HepG2 (cell line): Measurements from ENCODE around the gene ATP10D. TPM values are rescaled to one million over a fixed set of nuclear protein-coding genes. Genes with fewer than 3 reads are reported as not detected.

ENCODE experiments used
- ARHGAP35 ChIP-seq: sonication (generic); formaldehyde crosslinking; IDR thresholded peaks from 2 replicates; pipeline ENCODE4 v1.9.0; 2022; ENCODE audit warnings: mild to moderate bottlenecking, inconsistent platforms, moderate library complexity, missing genetic modification reagents, borderline replicate concordance
- CCDC6 ChIP-seq: sonication (generic); formaldehyde crosslinking; IDR thresholded peaks from 2 replicates; pipeline ENCODE4 v1.8.1; 2022; ENCODE audit warnings: mild to moderate bottlenecking, missing genetic modification reagents, moderate library complexity
- EZH2 ChIP-seq: conservative IDR thresholded peaks from 2 replicates; pipeline ENCODE4 v1.6.1; 2012; ENCODE audit warnings: mild to moderate bottlenecking, low read depth, low read length, moderate library complexity
- ISL2 ChIP-seq: sonication (generic); formaldehyde crosslinking; IDR thresholded peaks from 2 replicates; pipeline ENCODE4 v1.5.0; 2020; ENCODE audit warnings: missing genetic modification reagents
- MAFK ChIP-seq, 2 experiments: IDR thresholded peaks in 1 of 2; conservative IDR thresholded peaks in 1 of 2; 2 replicates each; pipeline ENCODE4 v1.6.1; 2011; ENCODE audit warnings: improper control_type of control experiment in 2 of 2, low read length in 2 of 2
- NFE2L1 ChIP-seq: sonication (generic); formaldehyde crosslinking; IDR thresholded peaks from 2 replicates; pipeline ENCODE4 v1.4.0; 2020; ENCODE audit warnings: missing genetic modification reagents, mild to moderate bottlenecking, borderline replicate concordance
- PHF5A ChIP-seq: IDR thresholded peaks from one replicate; pipeline ENCODE4 v1.6.1; 2018; ENCODE audit warnings: low read depth, missing genetic modification reagents; ENCODE audit not compliant: unreplicated experiment
- POGZ ChIP-seq: sonication (generic); formaldehyde crosslinking; IDR thresholded peaks from 2 replicates; pipeline ENCODE4 v1.4.0; 2020; ENCODE audit warnings: mild to moderate bottlenecking, missing genetic modification reagents
- POLR2AphosphoS5 ChIP-seq: IDR thresholded peaks from 2 replicates; pipeline ENCODE4 v1.6.1; 2012; ENCODE audit warnings: low read depth, low read length
- RARG ChIP-seq: sonication (generic); formaldehyde crosslinking; IDR thresholded peaks from 2 replicates; pipeline ENCODE4 v1.4.0; 2020; ENCODE audit warnings: low read depth, mild to moderate bottlenecking, missing genetic modification reagents
- SOX13 ChIP-seq, 3 experiments: fragments of 450-650 bp in 1 of 3; sonication (generic) in 1 of 3; formaldehyde crosslinking in 1 of 3; IDR thresholded peaks in 2 of 3; conservative IDR thresholded peaks in 1 of 3; 2 replicates each; pipeline versions ENCODE4 v1.5.0 to v1.6.1; 2016 to 2020; ENCODE audit warnings: antibody characterized with exemption in 1 of 3, mild to moderate bottlenecking in 1 of 3, missing compliant biosample characterization in 1 of 3, missing genetic modification reagents in 1 of 3, moderate library complexity in 1 of 3
- STAG1 ChIP-seq: sonication (generic); formaldehyde crosslinking; IDR thresholded peaks from 2 replicates; pipeline ENCODE4 v1.4.0; 2020; ENCODE audit warnings: missing genetic modification reagents
- ZBTB25 ChIP-seq: IDR thresholded peaks from 2 replicates; pipeline ENCODE4 v1.6.1; 2018; ENCODE audit warnings: missing genetic modification reagents
- ZNF75D ChIP-seq: sonication (generic); formaldehyde crosslinking; IDR thresholded peaks from 2 replicates; pipeline ENCODE4 v1.8.1; 2023; ENCODE audit warnings: missing genetic modification reagents, mild to moderate bottlenecking, borderline replicate concordance
- ZNF883 ChIP-seq: sonication (generic); formaldehyde crosslinking; IDR thresholded peaks from 2 replicates; pipeline ENCODE4 v1.5.1; 2020; ENCODE audit warnings: mild to moderate bottlenecking, missing genetic modification reagents; ENCODE audit errors: not compliant biosample characterization
- polyA plus RNA-seq, 8 experiments: library from polyadenylated mRNA; depleted of rRNA in 3 of 8; stranded (reverse) in 7 of 8; unstranded in 1 of 8; fragments of >200 nt; fragmentation: Illumina TruSeq in 4 of 8; extraction: Trizol in 4 of 8; gene quantifications; 2 replicates each; pipeline versions ENCODE4 v1.2.1 to v1.2.3, GENCODE V29; 2011 to 2016; ENCODE audit warnings: low read depth in 4 of 8, missing spikeins in 1 of 8, mixed read lengths in 1 of 8; ENCODE audit not compliant: insufficient read depth in 1 of 8
- total RNA-seq, 5 experiments: library from RNA; depleted of rRNA; stranded (reverse); fragments of >200 nt; fragmentation: Illumina TruSeq; extraction: Trizol; gene quantifications; 2 replicates each; pipeline ENCODE4 v1.2.3, GENCODE V29; 2016; ENCODE audit warnings: low read depth in 1 of 5
- TF ChIP-seq, protein P1 (sequence below): sonication (generic); formaldehyde crosslinking; IDR thresholded peaks from 2 replicates; pipeline ENCODE4 v1.8.0; 2022; ENCODE audit warnings: mild to moderate bottlenecking, missing genetic modification reagents, moderate library complexity
- TF ChIP-seq, protein P2 (sequence below): sonication (generic); formaldehyde crosslinking; IDR thresholded peaks from 2 replicates; pipeline ENCODE4 v1.4.0; 2020; ENCODE audit warnings: missing genetic modification reagents, borderline replicate concordance
- TF ChIP-seq, protein P3 (sequence below): sonication (generic); formaldehyde crosslinking; IDR thresholded peaks from 2 replicates; pipeline ENCODE4 v1.5.1; 2020; ENCODE audit warnings: mild to moderate bottlenecking, missing genetic modification reagents, borderline replicate concordance

ATP10D gene
- total and polyA plus RNA-seq, 2 of the 13 experiments (the other 11 are each of a cell fraction or from before 2014, with no cell fraction given): 2.2 to 9.8 TPM

DNA sequence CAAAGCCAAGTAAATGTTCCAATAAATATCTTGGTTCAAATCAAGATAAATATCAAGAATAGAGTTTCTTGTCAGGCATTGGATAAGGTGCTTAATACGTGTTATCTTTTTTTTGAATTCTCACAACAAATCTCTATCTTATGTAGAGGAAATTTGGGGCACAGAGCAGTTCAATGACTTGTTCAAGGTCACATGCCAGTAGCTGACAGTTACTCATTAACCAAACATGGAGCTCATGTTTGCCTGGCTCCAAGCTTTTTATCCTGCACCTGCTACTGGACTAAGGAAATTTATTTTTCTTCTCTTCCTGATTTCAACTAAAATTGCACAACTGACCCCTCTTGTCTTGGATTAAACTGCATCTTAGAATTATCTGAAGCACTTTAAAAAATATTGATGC is 76.3 kb downstream of the ATP10D start (continued):
- no peak for TF ChIP-seq ZBTB25 (CRISPR knock-in tag)
- peak; percentile 33; the same call in 1 of the 2 replicates for TF ChIP-seq POGZ (CRISPR knock-in tag)
- no peak for TF ChIP-seq SOX13 (IDR thresholded peaks at IDR 0.05)
- TF ChIP-seq SOX13 (CRISPR knock-in tag; conservative IDR thresholded peaks at IDR 0.05 in 1 of 2, IDR thresholded peaks at IDR 0.05 in 1 of 2): peak in 1 of 2 experiments; percentile 40; a peak in 1 of 4 replicates
- TF ChIP-seq CCDC6 (CRISPR knock-in tag): no peak
- TF ChIP-seq POLR2AphosphoS5: no peak
- TF ChIP-seq, protein P1, sequence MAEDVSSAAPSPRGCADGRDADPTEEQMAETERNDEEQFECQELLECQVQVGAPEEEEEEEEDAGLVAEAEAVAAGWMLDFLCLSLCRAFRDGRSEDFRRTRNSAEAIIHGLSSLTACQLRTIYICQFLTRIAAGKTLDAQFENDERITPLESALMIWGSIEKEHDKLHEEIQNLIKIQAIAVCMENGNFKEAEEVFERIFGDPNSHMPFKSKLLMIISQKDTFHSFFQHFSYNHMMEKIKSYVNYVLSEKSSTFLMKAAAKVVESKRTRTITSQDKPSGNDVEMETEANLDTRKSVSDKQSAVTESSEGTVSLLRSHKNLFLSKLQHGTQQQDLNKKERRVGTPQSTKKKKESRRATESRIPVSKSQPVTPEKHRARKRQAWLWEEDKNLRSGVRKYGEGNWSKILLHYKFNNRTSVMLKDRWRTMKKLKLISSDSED (CRISPR knock-in tag): no peak
- TF ChIP-seq NFE2L1: no peak
- TF ChIP-seq MAFK (conservative IDR thresholded peaks at IDR 0.05 in 1 of 2, IDR thresholded peaks at IDR 0.05 in 1 of 2; ENCODE audit: low read length in 2 of 2): no peak
- TF ChIP-seq RARG (CRISPR knock-in tag): no peak
- TF ChIP-seq ARHGAP35 (CRISPR knock-in tag): no peak
- TF ChIP-seq, protein P2, sequence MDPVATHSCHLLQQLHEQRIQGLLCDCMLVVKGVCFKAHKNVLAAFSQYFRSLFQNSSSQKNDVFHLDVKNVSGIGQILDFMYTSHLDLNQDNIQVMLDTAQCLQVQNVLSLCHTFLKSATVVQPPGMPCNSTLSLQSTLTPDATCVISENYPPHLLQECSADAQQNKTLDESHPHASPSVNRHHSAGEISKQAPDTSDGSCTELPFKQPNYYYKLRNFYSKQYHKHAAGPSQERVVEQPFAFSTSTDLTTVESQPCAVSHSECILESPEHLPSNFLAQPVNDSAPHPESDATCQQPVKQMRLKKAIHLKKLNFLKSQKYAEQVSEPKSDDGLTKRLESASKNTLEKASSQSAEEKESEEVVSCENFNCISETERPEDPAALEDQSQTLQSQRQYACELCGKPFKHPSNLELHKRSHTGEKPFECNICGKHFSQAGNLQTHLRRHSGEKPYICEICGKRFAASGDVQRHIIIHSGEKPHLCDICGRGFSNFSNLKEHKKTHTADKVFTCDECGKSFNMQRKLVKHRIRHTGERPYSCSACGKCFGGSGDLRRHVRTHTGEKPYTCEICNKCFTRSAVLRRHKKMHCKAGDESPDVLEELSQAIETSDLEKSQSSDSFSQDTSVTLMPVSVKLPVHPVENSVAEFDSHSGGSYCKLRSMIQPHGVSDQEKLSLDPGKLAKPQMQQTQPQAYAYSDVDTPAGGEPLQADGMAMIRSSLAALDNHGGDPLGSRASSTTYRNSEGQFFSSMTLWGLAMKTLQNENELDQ: no peak
- TF ChIP-seq STAG1 (CRISPR knock-in tag): no peak
- no peak for TF ChIP-seq ZNF75D
- no peak for TF ChIP-seq PHF5A
- TF ChIP-seq ZNF883: no peak
- no peak for TF ChIP-seq ISL2 (CRISPR knock-in tag)
- no peak for TF ChIP-seq EZH2
- TF ChIP-seq, protein P3, sequence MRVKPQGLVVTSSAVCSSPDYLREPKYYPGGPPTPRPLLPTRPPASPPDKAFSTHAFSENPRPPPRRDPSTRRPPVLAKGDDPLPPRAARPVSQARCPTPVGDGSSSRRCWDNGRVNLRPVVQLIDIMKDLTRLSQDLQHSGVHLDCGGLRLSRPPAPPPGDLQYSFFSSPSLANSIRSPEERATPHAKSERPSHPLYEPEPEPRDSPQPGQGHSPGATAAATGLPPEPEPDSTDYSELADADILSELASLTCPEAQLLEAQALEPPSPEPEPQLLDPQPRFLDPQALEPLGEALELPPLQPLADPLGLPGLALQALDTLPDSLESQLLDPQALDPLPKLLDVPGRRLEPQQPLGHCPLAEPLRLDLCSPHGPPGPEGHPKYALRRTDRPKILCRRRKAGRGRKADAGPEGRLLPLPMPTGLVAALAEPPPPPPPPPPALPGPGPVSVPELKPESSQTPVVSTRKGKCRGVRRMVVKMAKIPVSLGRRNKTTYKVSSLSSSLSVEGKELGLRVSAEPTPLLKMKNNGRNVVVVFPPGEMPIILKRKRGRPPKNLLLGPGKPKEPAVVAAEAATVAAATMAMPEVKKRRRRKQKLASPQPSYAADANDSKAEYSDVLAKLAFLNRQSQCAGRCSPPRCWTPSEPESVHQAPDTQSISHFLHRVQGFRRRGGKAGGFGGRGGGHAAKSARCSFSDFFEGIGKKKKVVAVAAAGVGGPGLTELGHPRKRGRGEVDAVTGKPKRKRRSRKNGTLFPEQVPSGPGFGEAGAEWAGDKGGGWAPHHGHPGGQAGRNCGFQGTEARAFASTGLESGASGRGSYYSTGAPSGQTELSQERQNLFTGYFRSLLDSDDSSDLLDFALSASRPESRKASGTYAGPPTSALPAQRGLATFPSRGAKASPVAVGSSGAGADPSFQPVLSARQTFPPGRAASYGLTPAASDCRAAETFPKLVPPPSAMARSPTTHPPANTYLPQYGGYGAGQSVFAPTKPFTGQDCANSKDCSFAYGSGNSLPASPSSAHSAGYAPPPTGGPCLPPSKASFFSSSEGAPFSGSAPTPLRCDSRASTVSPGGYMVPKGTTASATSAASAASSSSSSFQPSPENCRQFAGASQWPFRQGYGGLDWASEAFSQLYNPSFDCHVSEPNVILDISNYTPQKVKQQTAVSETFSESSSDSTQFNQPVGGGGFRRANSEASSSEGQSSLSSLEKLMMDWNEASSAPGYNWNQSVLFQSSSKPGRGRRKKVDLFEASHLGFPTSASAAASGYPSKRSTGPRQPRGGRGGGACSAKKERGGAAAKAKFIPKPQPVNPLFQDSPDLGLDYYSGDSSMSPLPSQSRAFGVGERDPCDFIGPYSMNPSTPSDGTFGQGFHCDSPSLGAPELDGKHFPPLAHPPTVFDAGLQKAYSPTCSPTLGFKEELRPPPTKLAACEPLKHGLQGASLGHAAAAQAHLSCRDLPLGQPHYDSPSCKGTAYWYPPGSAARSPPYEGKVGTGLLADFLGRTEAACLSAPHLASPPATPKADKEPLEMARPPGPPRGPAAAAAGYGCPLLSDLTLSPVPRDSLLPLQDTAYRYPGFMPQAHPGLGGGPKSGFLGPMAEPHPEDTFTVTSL (CRISPR knock-in tag): peak; percentile 26; the same call in 1 of the 2 replicates
